HG02970 (cell line): ENCODE measurements around the gene AKR1B15.
"Not testable (repeated sequence)": the region's sequence is repeated elsewhere in the genome, so short reads cannot be mapped to it uniquely, and the experiment has no call there.

Source experiments
- ATAC-seq: cut with Tn5 transposase; IDR thresholded peaks from one replicate; pipeline ENCODE4 v1.9.1; 2021; ENCODE audit warnings: mild to moderate bottlenecking, moderate library complexity, moderate number of reproducible peaks; ENCODE audit not compliant: unreplicated experiment, low FRiP score

AKR1B15 gene

DNA sequence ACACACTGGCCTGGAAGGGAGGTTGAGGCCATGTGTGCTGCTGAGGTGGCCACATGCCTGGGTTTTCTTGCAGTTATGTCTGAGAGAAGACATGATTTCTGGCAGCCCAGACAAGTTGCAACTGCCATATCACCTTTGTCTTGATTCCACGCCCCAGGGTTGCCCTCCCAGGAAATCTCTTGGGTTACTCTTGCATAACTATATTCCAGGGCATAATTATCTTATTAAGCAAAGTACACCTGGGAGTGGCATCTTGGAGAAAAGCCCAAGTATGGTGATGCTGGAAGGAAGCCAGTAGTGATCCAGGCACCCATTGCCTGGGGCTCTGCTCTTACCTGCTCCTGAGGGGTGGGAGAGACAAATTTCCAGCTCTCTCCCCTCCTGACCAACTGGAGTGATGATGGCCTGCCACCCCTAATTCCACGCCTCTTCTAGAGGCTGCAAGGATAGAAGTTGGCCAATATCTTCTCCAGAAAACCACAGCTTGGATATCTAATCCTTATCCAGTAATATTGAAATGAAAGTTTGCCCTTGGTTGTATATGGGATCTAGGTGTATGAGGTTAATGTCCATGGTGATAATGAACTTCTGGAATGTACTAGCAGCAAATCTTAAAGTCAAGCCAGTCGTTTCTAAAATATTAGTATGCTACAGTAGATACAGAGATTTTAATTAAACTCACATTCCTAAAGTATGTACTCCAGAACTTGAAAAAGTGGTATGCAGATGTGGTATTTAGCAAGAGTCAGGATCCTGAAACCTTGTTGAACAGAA, 16.5 kb upstream of the AKR1B15 start:
- ATAC-seq: no peak

GRCh38 chr7:134532954-134533218, 16.0 kb upstream of the AKR1B15 start:
- ATAC-seq: no peak

DNA sequence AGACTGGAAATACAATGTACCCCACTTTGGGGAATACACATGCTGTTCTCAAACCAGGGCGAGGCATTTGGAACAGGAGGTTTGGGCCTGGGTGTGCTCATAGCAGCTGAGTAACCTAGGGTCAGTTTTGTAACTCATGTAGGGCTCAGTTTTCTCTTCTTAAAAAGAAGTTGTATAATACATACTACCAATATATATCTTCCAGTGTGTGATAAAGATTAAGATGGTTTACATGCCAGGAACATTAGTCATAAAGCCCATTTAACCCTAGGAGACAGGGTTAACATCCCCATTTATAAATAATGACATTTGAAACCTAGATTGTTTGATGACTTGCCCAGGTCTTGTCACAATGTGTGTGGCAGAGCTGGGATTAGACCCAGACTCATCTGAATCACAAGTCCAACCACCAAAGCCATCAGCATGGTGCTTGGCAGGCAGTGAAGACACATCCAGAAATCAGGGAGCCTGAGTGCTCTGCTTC, 15.6 kb upstream of the AKR1B15 start:
- no peak for ATAC-seq

GRCh38 chr7:134534633-134535032, 14.3 kb upstream of the AKR1B15 start:
- no peak for ATAC-seq

- no peak for ATAC-seq
Observed at GRCh38 chr7:134535272-134535918, 13.5 kb upstream of the AKR1B15 start.

DNA sequence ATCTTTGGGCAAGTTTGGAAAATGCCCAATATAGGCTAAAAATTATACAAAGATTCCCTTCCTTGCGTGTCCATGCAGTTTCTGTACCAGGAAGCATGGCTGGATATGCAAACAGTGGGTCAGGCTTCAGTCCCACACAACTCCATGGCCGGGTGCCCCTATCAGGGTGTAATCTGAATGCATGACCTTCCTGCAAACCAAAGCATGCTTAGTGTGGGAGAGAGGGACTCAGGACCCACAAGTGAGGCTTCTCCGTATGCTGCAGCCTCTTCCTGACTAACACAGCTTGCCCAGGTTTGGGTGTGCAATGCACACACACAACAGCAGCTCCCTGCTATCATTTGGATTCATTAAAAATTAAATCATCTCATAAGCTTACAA, 13.0 kb upstream of the AKR1B15 start:
- ATAC-seq: no peak

DNA sequence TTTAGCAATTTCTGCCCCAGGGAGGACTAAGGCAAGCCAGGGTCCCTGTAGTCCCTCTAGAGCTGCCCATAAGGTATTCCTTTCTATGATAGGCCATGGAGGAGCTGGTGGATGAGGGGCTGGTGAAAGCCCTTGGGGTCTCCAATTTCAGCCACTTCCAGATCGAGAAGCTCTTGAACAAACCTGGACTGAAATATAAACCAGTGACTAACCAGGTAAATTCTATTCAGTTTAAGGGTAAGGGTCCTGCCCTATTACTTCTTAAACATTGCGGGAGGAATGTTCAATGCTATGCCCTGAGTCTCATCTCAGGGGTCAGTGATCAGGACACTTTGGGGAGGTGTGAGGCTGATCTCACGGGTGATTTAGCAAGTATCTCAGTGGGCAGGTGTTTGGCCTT, 12.4 kb upstream of the AKR1B15 start:
- ATAC-seq: not testable (repeated sequence)

- ATAC-seq: not testable (repeated sequence)
Observed at GRCh38 chr7:134537273-134537781, 11.6 kb upstream of the AKR1B15 start.

GRCh38 chr7:134539380-134540004, 9.4 kb upstream of the AKR1B15 start:
- ATAC-seq: no peak

DNA sequence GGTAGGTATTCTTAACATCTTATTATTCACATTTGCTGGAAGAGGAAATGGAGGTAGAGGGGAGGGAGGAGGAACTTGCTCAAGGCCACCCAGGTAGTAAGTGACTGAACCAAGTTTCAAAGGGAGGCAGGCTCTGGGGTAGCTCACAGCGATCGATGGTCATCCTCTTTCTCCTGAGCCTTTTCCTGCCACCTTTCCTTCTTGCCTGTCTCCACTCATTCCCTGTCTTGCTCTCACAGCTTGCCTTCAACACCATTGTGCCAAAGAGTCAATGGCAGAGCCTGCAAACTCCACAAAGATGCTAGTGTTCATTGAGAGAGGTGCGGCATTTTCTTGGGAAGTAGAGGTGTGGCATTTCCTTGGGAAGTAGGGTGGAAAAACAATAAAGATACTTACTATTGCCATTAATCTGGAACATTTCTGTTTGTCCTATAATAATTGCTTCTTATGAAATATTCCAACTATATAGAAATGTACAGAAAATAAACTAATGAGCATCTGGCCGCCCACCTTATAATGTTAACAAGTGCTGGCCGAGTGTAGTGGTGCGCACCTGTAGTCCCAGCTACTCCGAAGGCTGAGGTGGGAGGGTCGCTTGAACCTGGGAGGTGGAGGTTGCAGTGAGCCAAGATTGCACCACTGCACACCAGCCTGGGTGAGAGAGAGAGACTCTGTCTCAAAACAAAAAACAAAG, 7.3 kb upstream of the AKR1B15 start:
- not testable (repeated sequence) for ATAC-seq

- no peak for ATAC-seq
Observed at GRCh38 chr7:134542195-134542771, 6.6 kb upstream of the AKR1B15 start.

DNA sequence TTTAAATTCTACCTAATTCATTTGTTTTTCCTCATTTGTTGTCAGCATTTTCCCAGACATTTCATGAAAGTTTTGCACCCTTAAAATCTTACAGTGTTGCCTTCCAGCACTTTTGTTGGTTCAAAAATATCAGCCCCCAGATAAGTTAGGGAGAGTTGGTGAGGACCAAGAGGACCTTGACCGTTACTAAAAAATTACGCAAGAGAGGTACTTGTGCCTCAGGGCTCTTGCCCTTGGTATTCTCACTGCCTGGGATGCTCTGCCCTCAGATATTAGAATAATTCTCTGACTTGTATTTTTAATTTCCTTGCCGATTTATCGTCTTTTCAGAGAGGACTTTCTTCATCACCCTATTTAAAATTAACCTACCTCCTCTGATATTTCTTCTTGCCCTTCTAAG, 3.5 kb upstream of the AKR1B15 start:
- no peak for ATAC-seq

GRCh38 chr7:134545918-134546317, 3.0 kb upstream of the AKR1B15 start:
- ATAC-seq: no peak

GRCh38 chr7:134546955-134547354, 2.0 kb upstream of the AKR1B15 start:
- ATAC-seq: no peak

- peak; percentile 63 for ATAC-seq
Observed at GRCh38 chr7:134547397-134548054, 1.4 kb upstream of the AKR1B15 start.

DNA sequence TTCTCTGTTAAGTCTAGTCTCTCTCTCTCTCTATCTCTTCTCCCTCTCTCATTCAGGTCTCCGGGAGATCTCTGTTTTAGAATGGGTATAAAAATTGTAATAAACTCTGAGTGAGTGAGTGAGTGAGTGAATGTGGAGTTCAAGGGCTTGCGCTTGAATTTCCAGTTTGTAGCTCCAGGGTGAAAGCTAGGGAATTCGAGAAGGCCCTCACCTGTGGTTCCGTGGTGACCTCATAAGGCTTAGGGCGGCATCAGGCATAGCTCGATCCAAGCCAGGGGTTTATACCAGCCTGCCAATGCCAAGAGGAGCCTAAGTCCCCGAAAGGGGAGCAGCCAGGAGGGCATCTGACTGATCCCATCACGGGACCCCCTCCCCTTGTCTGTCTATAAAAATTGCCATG, 456 bp downstream of the AKR1B15 start:
- ATAC-seq: no peak

GRCh38 chr7:134552105-134552504, 3.2 kb downstream of the AKR1B15 start:
- ATAC-seq: no peak

DNA sequence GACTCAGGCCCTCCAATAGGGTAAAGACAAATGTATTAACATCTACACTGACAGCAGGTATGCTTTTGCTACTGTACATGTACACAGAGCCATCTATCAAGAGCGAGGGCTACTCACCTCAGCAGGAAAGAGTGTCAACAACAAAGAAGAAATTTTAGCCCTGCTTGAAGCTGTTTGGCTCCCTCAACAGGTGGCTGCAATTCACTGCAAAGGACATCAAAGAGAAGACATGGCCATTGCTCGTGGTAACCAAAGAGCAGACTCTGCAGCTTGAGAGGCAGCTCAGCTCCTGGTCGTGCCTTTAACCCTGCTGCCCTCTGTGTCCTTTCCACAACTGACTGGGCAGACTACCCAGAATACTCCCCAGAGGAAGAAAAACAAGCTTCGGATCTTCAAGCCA, 5.1 kb downstream of the AKR1B15 start:
- no peak for ATAC-seq

DNA sequence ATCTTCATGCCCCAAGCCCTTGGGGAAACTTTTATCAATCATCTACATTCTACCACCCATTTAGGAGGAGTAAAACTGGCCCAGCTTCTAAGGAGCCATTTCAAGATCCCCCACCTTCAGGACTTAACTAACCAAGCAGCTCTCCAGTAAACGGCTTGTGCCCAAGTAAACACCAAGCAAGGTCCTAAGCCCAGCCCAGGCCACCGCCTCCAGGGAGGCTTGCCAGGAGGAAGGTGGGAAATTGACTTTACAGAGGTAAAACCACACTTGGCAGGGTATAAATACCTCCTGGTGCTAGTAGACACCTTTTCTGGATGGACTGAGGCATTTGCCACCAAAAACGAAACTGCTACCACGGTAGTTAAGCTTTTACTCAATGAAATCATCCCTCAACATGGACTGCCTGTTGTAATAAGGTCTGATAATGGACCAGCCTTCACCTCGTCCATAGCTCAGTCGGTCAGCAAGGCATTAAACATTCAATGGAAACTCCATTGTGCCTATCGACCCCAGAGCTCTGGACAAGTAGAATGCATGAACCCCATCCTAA, 5.6 kb downstream of the AKR1B15 start:
- ATAC-seq: no peak

- ATAC-seq: no peak
Observed at GRCh38 chr7:134557391-134557790, 8.5 kb downstream of the AKR1B15 start.
